OCI-LY7 (cell line): Measurements from ENCODE around the gene COA8. TPM values are rescaled to one million over a fixed set of nuclear protein-coding genes. Genes with fewer than 3 reads are reported as not detected.
"Not testable (repeated sequence)": the region's sequence is repeated elsewhere in the genome, so short reads cannot be mapped to it uniquely, and the experiment has no call there.

ENCODE experiments used
- BruUV-seq: library from RNA; stranded (reverse); fragments of 400-500 nt; replicated peaks from 2 replicates; lab custom pipeline; 2021; lab: Mats Ljungman, UMichigan
- CTCF ChIA-PET: fragments of 300-600 bp; sonication (Branson Sonifier 250); formaldehyde crosslinking; loops from one replicate; lab custom pipeline; 2022; ENCODE audit warnings: antibody characterized with exemption; ENCODE audit not compliant: unreplicated experiment; lab: Charles Lee
- POLR2A ChIA-PET: fragments of 300-600 bp; sonication (Branson Sonifier 250); formaldehyde crosslinking; loops from one replicate; lab custom pipeline; 2022; ENCODE audit warnings: antibody characterized with exemption; lab: Charles Lee
- DNase-seq: peaks from one replicate; pipeline ENCODE4 v3.0.0-alpha.2; 2015; ENCODE audit warnings: low spot score
- H2AFZ ChIP-seq: fragments of 200-600 bp; sonication (generic), shearing (Covaris generic); 2 replicates; pipeline ENCODE4 v1.6.1; 2014; ENCODE audit warnings: mild to moderate bottlenecking, antibody characterized with exemption, low read length, moderate library complexity
- H3K27ac ChIP-seq: fragments of 200-600 bp; sonication (generic); 2 replicates; pipeline ENCODE4 v1.5.1; 2014; ENCODE audit warnings: mixed run types, low read depth, mild to moderate bottlenecking, moderate library complexity, low read length, inconsistent platforms; ENCODE audit not compliant: poor library complexity, severe bottlenecking
- H3K36me3 ChIP-seq: fragments of 200-600 bp; sonication (generic); 2 replicates; pipeline ENCODE4 v1.6.1; 2014; ENCODE audit warnings: mild to moderate bottlenecking, antibody characterized with exemption, low read length, moderate library complexity, mixed read lengths; ENCODE audit not compliant: insufficient read depth
- H3K4me1 ChIP-seq: fragments of 200-600 bp; sonication (generic); 2 replicates; pipeline ENCODE4 v1.5.1; 2014; ENCODE audit warnings: mild to moderate bottlenecking, low read length; ENCODE audit not compliant: insufficient read depth, poor library complexity, severe bottlenecking
- H3K4me2 ChIP-seq: fragments of 200-600 bp; sonication (generic); 2 replicates; pipeline ENCODE4 v1.6.1; 2014; ENCODE audit warnings: mild to moderate bottlenecking, low read length
- H3K4me3 ChIP-seq: fragments of 200-600 bp; sonication (generic); 2 replicates; pipeline ENCODE4 v1.5.1; 2014; ENCODE audit warnings: mild to moderate bottlenecking, low read depth, low read length; ENCODE audit not compliant: poor library complexity, severe bottlenecking
- H3K79me2 ChIP-seq: fragments of 200-600 bp; sonication (generic); 2 replicates; pipeline ENCODE4 v1.6.1; 2016; ENCODE audit warnings: low read depth, mild to moderate bottlenecking, low read length, moderate library complexity, mixed read lengths; ENCODE audit not compliant: insufficient read depth
- H3K9me2 ChIP-seq: fragments of 200-600 bp; sonication (generic); 2 replicates; pipeline ENCODE4 v1.6.1; 2016; ENCODE audit warnings: mild to moderate bottlenecking, low read length, mixed read lengths; ENCODE audit not compliant: insufficient read depth
- H3K9me3 ChIP-seq: fragments of 200-600 bp; sonication (generic); 2 replicates; pipeline ENCODE4 v1.6.1; 2014; ENCODE audit warnings: mild to moderate bottlenecking, mixed run types, low read length, mixed read lengths
- H4K20me1 ChIP-seq: fragments of 200-600 bp; sonication (generic); 2 replicates; pipeline ENCODE4 v1.6.1; 2014; ENCODE audit warnings: mild to moderate bottlenecking, antibody characterized with exemption, low read length, moderate library complexity, mixed read lengths; ENCODE audit not compliant: insufficient read depth
- CTCF ChIP-seq: fragments of 200-600 bp; sonication (generic); conservative IDR thresholded peaks from 2 replicates; pipeline ENCODE4 v1.5.1; 2014; ENCODE audit warnings: mild to moderate bottlenecking, antibody characterized with exemption, low read length, moderate library complexity, mixed read lengths
- EZH2phosphoT487 ChIP-seq: fragments of 200-600 bp; sonication (generic); IDR thresholded peaks from 2 replicates; pipeline ENCODE4 v1.6.1; 2018; ENCODE audit warnings: low read depth, borderline replicate concordance, mild to moderate bottlenecking, mixed run types, antibody characterized with exemption, low read length, moderate library complexity, mixed read lengths
- intact Hi-C: fragments of 100-400 bp; cut with micrococcal nuclease; formaldehyde crosslinking; loops from one replicate; pipeline ENCODE4 v1.10.0; 2022; ENCODE audit not compliant: unreplicated experiment
- total RNA-seq, 2 experiments: library from RNA; depleted of rRNA in 1 of 2; stranded (reverse); fragments of >200 nt in 1 of 2; shearing (Covaris generic) in 1 of 2; gene quantifications; 2 replicates each; pipeline ENCODE4 v1.2.3, GENCODE V29; 2014 to 2022

The COA8 gene
- total RNA-seq, 2 experiments from 2014 or later = 18.7 to 33.0 TPM

- POLR2A ChIA-PET = interaction anchor here (0.7 kb wide), 2 partner anchors 47 to 794 kb away, joined by 3 to 9 read pairs; no protein-coding TSS in a partner anchor
- intact Hi-C loops = no loop called here
These were observed 41.9 kb downstream of the COA8 start for GRCh38 chr14:103604620-103605019.

GRCh38 chr14:103606963-103607668 lies 44.4 kb downstream of the COA8 start:
- POLR2A ChIA-PET = no interaction called here
- Histone ChIP-seq H3K36me3 (no peaks in the 10 kb centered on the region), H4K20me1 (no peaks in the 10 kb centered on the region), H3K4me2 (peak overlapping the region; percentile 47), H2AFZ (no peak overlapping the region), H3K4me1 (peaks cover 14% of the 10 kb centered on the region), H3K9me2 (no peaks in the 10 kb centered on the region), H3K79me2 (no peaks in the 10 kb centered on the region), H3K27ac (no peak overlapping the region), H3K9me3 (peaks cover 7% of the 10 kb centered on the region; the same call in 1 of the 2 replicates), H3K4me3 (no peak overlapping the region)
- TF ChIP-seq EZH2phosphoT487 = no peak
- TF ChIP-seq CTCF = peak; percentile 61
- intact Hi-C loops = no loop called here
- CTCF ChIA-PET = no interaction called here
- no TSS peak for BruUV-seq
- DNase-seq = peak; percentile 65

More at GRCh38 chr14:103604620-103605019, 41.9 kb downstream of the COA8 start:
- Histone ChIP-seq H3K27ac (no peak overlapping the region), H4K20me1 (no peaks in the 10 kb centered on the region), H3K4me2 (no peak overlapping the region), H3K4me3 (no peak overlapping the region), H3K36me3 (no peaks in the 10 kb centered on the region), H3K9me3 (no peaks in the 10 kb centered on the region), H2AFZ (no peak overlapping the region), H3K79me2 (no peaks in the 10 kb centered on the region), H3K9me2 (no peaks in the 10 kb centered on the region), H3K4me1 (peaks cover 14% of the 10 kb centered on the region)
- no TSS peak for BruUV-seq
- TF ChIP-seq CTCF (no peak), EZH2phosphoT487 (no peak)
- DNase-seq = no peak
- CTCF ChIA-PET = no interaction called here

GRCh38 chr14:103607822-103608221 lies 45.1 kb downstream of the COA8 start:
- Histone ChIP-seq H2AFZ (no peak overlapping the region), H3K4me2 (peak overlapping the region; percentile 47), H3K79me2 (no peaks in the 10 kb centered on the region), H3K27ac (no peak overlapping the region), H3K36me3 (no peaks in the 10 kb centered on the region), H3K9me2 (no peaks in the 10 kb centered on the region), H3K4me3 (no peak overlapping the region), H3K9me3 (peaks cover 7% of the 10 kb centered on the region; the same call in 1 of the 2 replicates), H3K4me1 (peaks cover 14% of the 10 kb centered on the region), H4K20me1 (no peaks in the 10 kb centered on the region)
- TF ChIP-seq EZH2phosphoT487 (no peak), CTCF (no peak)
- intact Hi-C loops = no loop called here
- no peak for DNase-seq
- BruUV-seq = no TSS peak
- ChIA-PET POLR2A (no interaction called here), CTCF (no interaction called here)

- H4K20me1 ChIP-seq, H3K4me3 ChIP-seq, H3K9me3 ChIP-seq, H3K79me2 ChIP-seq, H3K36me3 ChIP-seq, BruUV-seq, H3K4me2 ChIP-seq, H3K9me2 ChIP-seq, H3K27ac ChIP-seq, CTCF ChIA-PET, intact Hi-C loops, H2AFZ ChIP-seq, DNase-seq: not testable (repeated sequence)
- peaks cover 14% of the 10 kb centered on the region for H3K4me1 ChIP-seq
- POLR2A ChIA-PET = interaction anchor here (0.6 kb wide), 1 partner anchor 113 kb away, joined by 4 read pairs; no protein-coding TSS in a partner anchor
These were observed 46.3 kb downstream of the COA8 start for GRCh38 chr14:103609081-103609480.
